GM12878 (cell line): ENCODE results near the gene ATRN. TPM values are rescaled to one million over a fixed set of nuclear protein-coding genes. Genes with fewer than 3 reads are reported as not detected.

ENCODE experiments used
- ATAC-seq: fragments of 200-7000 bp; cut with Tn5 transposase; 3 replicates; pipeline ENCODE4 v1.9.1; 2020; ENCODE audit warnings: mild to moderate bottlenecking, moderate library complexity
- BruUV-seq: library from RNA; stranded (reverse); fragments of 400-500 nt; replicated peaks from 2 replicates; lab custom pipeline; 2021; lab: Mats Ljungman, UMichigan
- CTCF ChIA-PET: fragments of 300-600 bp; sonication (Branson Sonifier 250); formaldehyde crosslinking; extraction: SDS; loops from one replicate; lab custom pipeline; 2021; ENCODE audit warnings: inconsistent platforms; lab: Yijun Ruan, JAX
- POLR2A ChIA-PET: fragments of 350-600 bp; formaldehyde crosslinking; extraction: SDS; loops from one replicate; lab custom pipeline; 2021; ENCODE audit warnings: inconsistent platforms; lab: Charles Lee
- RAD21 ChIA-PET: fragments of 300-600 bp; sonication (Branson Sonifier 250); formaldehyde crosslinking; loops from one replicate; lab custom pipeline; 2023; ENCODE audit warnings: antibody characterized with exemption; ENCODE audit not compliant: unreplicated experiment; lab: Charles Lee
- SMC1A ChIA-PET: fragments of 300-600 bp; sonication (Branson Sonifier 250); formaldehyde crosslinking; loops from one replicate; lab custom pipeline; 2023; ENCODE audit not compliant: unreplicated experiment, uncharacterized antibody; lab: Charles Lee
- DNase-seq: peaks from one replicate; pipeline ENCODE4 v3.0.0-alpha.2; 2011; ENCODE audit warnings: low read depth, low spot score
- FAIRE-seq: peaks from 3 replicates; lab custom pipeline; 2011; peaks lifted over from hg19 to GRCh38; lab: Jason Lieb, UNC
- H2AFZ ChIP-seq: 2 replicates; pipeline ENCODE4 v1.6.0; 2011; ENCODE audit warnings: low read depth, low read length, control low read depth; ENCODE audit not compliant: control insufficient read depth
- H3K27ac ChIP-seq: 2 replicates; pipeline ENCODE4 v1.5.1; 2011; ENCODE audit warnings: control low read depth; ENCODE audit not compliant: control insufficient read depth, insufficient read depth
- H3K27me3 ChIP-seq, 2 experiments: replicated peaks in 1 of 2; 2 replicates each; pipeline versions ENCODE4 v1.6.0 to v1.6.1; 2011; ENCODE audit warnings: low read length in 1 of 2; ENCODE audit not compliant: control insufficient read depth in 2 of 2, insufficient read depth in 2 of 2
- H3K36me3 ChIP-seq, 2 experiments: 2 replicates each; pipeline ENCODE4 v1.5.1; 2011; ENCODE audit warnings: low read length in 1 of 2; ENCODE audit not compliant: control insufficient read depth in 2 of 2, insufficient read depth in 2 of 2
- H3K4me1 ChIP-seq: 2 replicates; pipeline ENCODE4 v1.6.1; 2011; ENCODE audit warnings: mild to moderate bottlenecking, low read length, moderate library complexity, mixed read lengths; ENCODE audit not compliant: control insufficient read depth, insufficient read depth
- H3K4me2 ChIP-seq: 2 replicates; pipeline ENCODE4 v1.6.0; 2011; ENCODE audit warnings: control low read depth; ENCODE audit not compliant: control insufficient read depth, insufficient read depth
- H3K4me3 ChIP-seq: fragments of 200-600 bp; sonication (generic); 2 replicates; pipeline ENCODE4 v1.5.1; 2016
- H3K79me2 ChIP-seq: 2 replicates; pipeline ENCODE4 v1.6.0; 2011; ENCODE audit warnings: low read length; ENCODE audit not compliant: control insufficient read depth, insufficient read depth
- H3K9ac ChIP-seq: 2 replicates; pipeline ENCODE4 v1.8.0; 2011; ENCODE audit warnings: low read length, control low read depth, mixed read lengths; ENCODE audit not compliant: control insufficient read depth, insufficient read depth
- H3K9me3 ChIP-seq: replicated peaks from 3 replicates; pipeline ENCODE4 v1.5.1; 2011; ENCODE audit warnings: mild to moderate bottlenecking, low read length; ENCODE audit not compliant: control insufficient read depth, insufficient read depth
- H4K20me1 ChIP-seq: 2 replicates; pipeline ENCODE4 v1.6.0; 2011; ENCODE audit not compliant: control insufficient read depth, insufficient read depth
- PAX8 ChIP-seq: fragments of 450-650 bp; IDR thresholded peaks from 2 replicates; pipeline ENCODE4 v1.6.1; 2017; ENCODE audit warnings: mild to moderate bottlenecking, moderate library complexity
- RCOR1 ChIP-seq: conservative IDR thresholded peaks from 2 replicates; pipeline ENCODE4 v1.6.1; 2012; ENCODE audit warnings: low read depth, low read length, improper control_type of control experiment
- SMAD1 ChIP-seq: fragments of 450-650 bp; IDR thresholded peaks from 2 replicates; pipeline ENCODE4 v1.6.1; 2018; ENCODE audit warnings: mild to moderate bottlenecking, low read depth; ENCODE audit not compliant: partially characterized antibody
- WGBS: methylation state at CpG from one replicate; pipeline ENCODE4 v1.1.6; 2016; ENCODE audit warnings: low lambda C conversion rate; ENCODE audit not compliant: insufficient replicate concordance, insufficient coverage; ENCODE audit errors: missing lambda C conversion rate; 5-methylcytosine and 5-hydroxymethylcytosine counted together
- in situ Hi-C: fragments of 300-500 bp; cut with MboI; formaldehyde crosslinking; loops from 9 replicates; pipeline ENCODE4 v1.14.3; 2018; ENCODE audit warnings: mixed read lengths
- intact Hi-C: fragments of 100-400 bp; cut with micrococcal nuclease; formaldehyde crosslinking; loops from one replicate; pipeline ENCODE4 v1.14.2; 2022; ENCODE audit not compliant: unreplicated experiment
- polyA plus RNA-seq, 11 experiments: library from polyadenylated mRNA; depleted of rRNA in 4 of 11; unstranded in 6 of 11; stranded (reverse) in 5 of 11; fragments of >200 nt; fragmentation: Nextera tagmentation in 4 of 11; fragmentation: Illumina TruSeq in 1 of 11; extraction: Ambion mirVana in 4 of 11; extraction: Trizol in 1 of 11; gene quantifications; 1 replicate in 1 of 11; 2 replicates in 10 of 11; pipeline versions ENCODE4 v1.2.1 to v1.2.3, GENCODE V29; 2011 to 2016; ENCODE audit warnings: inconsistent platforms in 2 of 11, missing spikeins in 2 of 11, low read depth in 1 of 11
- total RNA-seq, 4 experiments: library from RNA; depleted of rRNA in 3 of 4; stranded (reverse); fragments of >200 nt in 3 of 4; fragmentation: Illumina TruSeq in 1 of 4; extraction: Trizol in 1 of 4; gene quantifications; 2 replicates each; pipeline versions ENCODE4 v1.2.1 to v1.2.3, GENCODE V29; 2013 to 2021
- TF ChIP-seq, protein P1 (sequence below): fragments of 450-650 bp; IDR thresholded peaks from 2 replicates; pipeline ENCODE4 v1.6.1; 2016; ENCODE audit warnings: mild to moderate bottlenecking
- TF ChIP-seq, protein P2 (sequence below): fragments of 450-650 bp; IDR thresholded peaks from 2 replicates; pipeline ENCODE4 v1.6.1; 2014; ENCODE audit warnings: mild to moderate bottlenecking

The ATRN gene
- total and polyA plus RNA-seq, 10 of the 15 experiments (the other 5 are each of a cell fraction or from before 2014, with no cell fraction given), result 0.71 to 11.6 (median 6.9) TPM

DNA sequence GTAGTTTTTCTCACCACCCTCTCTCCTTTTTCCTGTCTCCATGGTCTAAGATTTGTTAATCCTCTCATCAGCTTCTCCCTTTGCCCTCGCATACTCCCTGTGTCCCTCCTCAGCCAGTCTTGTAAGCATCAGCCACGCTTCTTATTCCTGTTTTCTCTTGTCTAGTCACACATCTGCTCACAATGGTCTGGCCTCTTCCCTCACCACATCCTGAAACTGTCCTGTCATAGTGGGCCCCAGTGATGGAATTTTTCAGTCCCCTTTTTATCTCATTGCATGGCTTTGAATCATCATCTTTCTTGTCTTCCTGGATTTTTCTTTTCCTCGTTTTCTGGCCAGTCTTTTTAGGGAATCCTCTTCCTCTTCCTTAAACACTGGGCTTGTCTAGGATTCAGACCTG is 135.2 kb downstream of the ATRN start:
- FAIRE-seq, result no peak
- BruUV-seq, result no TSS peak
- in situ Hi-C loops, result no loop called here

More for the DNA sequence above, 135.2 kb downstream of the ATRN start:
- peaks cover 0 to 2% of the 10 kb centered on the region in 2 experiments; a peak in 1 of 4 replicates for H3K36me3 ChIP-seq
- H4K20me1 ChIP-seq, result no peaks in the 10 kb centered on the region
- CTCF ChIA-PET, result interaction anchor here (1.5 kb wide), 1 partner anchor 105 kb away, joined by 3 read pairs; no protein-coding TSS in a partner anchor
- WGBS, result 72% methylated on average over 3 of the region's 3 CpGs
- no peaks in the 10 kb centered on the region for H3K27me3 ChIP-seq
- SMC1A ChIA-PET, result no interaction called here
- no peak for DNase-seq
- ATAC-seq, result no peak
- H3K79me2 ChIP-seq, result no peaks in the 10 kb centered on the region
- POLR2A ChIA-PET, result no interaction called here
- H3K4me2 ChIP-seq, result no peak overlapping the region
- no peak for TF ChIP-seq SMAD1
- TF ChIP-seq, protein P1, sequence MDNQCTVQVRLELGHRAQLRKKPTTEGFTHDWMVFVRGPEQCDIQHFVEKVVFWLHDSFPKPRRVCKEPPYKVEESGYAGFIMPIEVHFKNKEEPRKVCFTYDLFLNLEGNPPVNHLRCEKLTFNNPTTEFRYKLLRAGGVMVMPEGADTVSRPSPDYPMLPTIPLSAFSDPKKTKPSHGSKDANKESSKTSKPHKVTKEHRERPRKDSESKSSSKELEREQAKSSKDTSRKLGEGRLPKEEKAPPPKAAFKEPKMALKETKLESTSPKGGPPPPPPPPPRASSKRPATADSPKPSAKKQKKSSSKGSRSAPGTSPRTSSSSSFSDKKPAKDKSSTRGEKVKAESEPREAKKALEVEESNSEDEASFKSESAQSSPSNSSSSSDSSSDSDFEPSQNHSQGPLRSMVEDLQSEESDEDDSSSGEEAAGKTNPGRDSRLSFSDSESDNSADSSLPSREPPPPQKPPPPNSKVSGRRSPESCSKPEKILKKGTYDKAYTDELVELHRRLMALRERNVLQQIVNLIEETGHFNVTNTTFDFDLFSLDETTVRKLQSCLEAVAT, result no peak
- TF ChIP-seq PAX8, result no peak
- no peak for TF ChIP-seq RCOR1
- TF ChIP-seq, protein P2, sequence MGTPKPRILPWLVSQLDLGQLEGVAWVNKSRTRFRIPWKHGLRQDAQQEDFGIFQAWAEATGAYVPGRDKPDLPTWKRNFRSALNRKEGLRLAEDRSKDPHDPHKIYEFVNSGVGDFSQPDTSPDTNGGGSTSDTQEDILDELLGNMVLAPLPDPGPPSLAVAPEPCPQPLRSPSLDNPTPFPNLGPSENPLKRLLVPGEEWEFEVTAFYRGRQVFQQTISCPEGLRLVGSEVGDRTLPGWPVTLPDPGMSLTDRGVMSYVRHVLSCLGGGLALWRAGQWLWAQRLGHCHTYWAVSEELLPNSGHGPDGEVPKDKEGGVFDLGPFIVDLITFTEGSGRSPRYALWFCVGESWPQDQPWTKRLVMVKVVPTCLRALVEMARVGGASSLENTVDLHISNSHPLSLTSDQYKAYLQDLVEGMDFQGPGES, result no peak
- no peaks in the 10 kb centered on the region for H3K9me3 ChIP-seq
- no peak overlapping the region for H3K9ac ChIP-seq
- intact Hi-C loops, result no loop called here
- no peak overlapping the region for H3K27ac ChIP-seq
- H3K4me1 ChIP-seq, result no peaks in the 10 kb centered on the region
- RAD21 ChIA-PET, result interaction anchor here (0.5 kb wide), 1 partner anchor 1552 kb away, joined by 3 read pairs; no protein-coding TSS in a partner anchor
- no peak overlapping the region for H2AFZ ChIP-seq
- H3K4me3 ChIP-seq, result no peak overlapping the region
